ENCODE measurements around the gene ARHGDIG. TPM values are rescaled to one million over a fixed set of nuclear protein-coding genes. Genes with fewer than 3 reads are reported as not detected.
A peak's percentile ranks its signal among the peaks of the same experiment; 100 is the strongest.

The ARHGDIG gene
- total and polyA plus RNA-seq, 9 of the 15 experiments (the other 6 are each of a cell fraction or from before 2014, with no cell fraction given): 0.36 to 2.5 (median 0.64) TPM; not detected in 2

GRCh38 chr16:234468-235305 lies 45.7 kb upstream of the ARHGDIG start, which contains the start of gene FAM234A (continued):
- TF ChIP-seq CEBPZ (IDR thresholded peaks at IDR 0.05; ENCODE audit: borderline replicate concordance, low read depth, low read length) (no peak), ZFX (CRISPR knock-in tag; IDR thresholded peaks at IDR 0.05) (peak; percentile 96), POLR2AphosphoS2 (IDR thresholded peaks at IDR 0.05; ENCODE audit: low read length) (no peak), RNF2 (IDR thresholded peaks at IDR 0.05) (no peak), NFRKB (IDR thresholded peaks at IDR 0.05; ENCODE audit: low read depth) (peak; percentile 75), ETV1 (tag; conservative IDR thresholded peaks at IDR 0.05; ENCODE audit: low read depth) (peak; percentile 57), ASH1L (IDR thresholded peaks at IDR 0.05; ENCODE audit: borderline replicate concordance, low read depth, partially characterized antibody) (peak; percentile 69), KDM2B (CRISPR knock-in tag; IDR thresholded peaks at IDR 0.05) (no peak), ZNF696 (CRISPR knock-in tag; conservative IDR thresholded peaks at IDR 0.05) (no peak), PRMT5 (CRISPR knock-in tag; IDR thresholded peaks at IDR 0.05) (no peak), TCF7L2 (IDR thresholded peaks at IDR 0.05; ENCODE audit: low read depth, low read length) (no peak), ZBTB7A (IDR thresholded peaks at IDR 0.05; ENCODE audit: borderline replicate concordance, control insufficient read depth, low read depth, low read length) (peak; percentile 84), EZH2 (IDR thresholded peaks at IDR 0.05; ENCODE audit: borderline replicate concordance, low read depth, low read length) (no peak), ZBED1 (IDR thresholded peaks at IDR 0.05) (peak; percentile 54; the same call in 1 of the 2 replicates), ZNF740 (CRISPR knock-in tag; IDR thresholded peaks at IDR 0.05) (no peak), ZNF740 (tag; IDR thresholded peaks at IDR 0.05) (no peak)
